ENCODE data around the gene MYO18A.

DNA sequence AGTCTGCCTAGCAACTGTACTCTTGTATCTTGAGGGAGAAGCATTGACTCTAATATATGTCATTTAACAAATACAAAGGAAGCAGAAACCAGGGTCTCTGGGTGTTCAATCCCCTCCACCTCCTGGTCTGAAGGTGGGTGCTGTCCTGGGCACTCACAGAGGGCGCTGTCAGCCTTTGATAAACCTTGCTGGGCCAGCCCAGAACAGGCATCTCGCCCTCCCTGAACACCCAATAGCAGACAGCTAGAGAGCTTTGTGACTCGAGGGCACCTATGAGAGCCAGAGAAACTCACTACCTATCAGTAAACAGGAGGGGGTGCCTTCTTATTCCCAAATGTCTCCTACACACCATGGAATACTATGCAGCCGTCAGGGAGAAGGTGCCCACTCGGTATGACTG lies 143.6 kb downstream of the MYO18A start:
- TF ChIP-seq EZH2phosphoT487 (IDR thresholded peaks at IDR 0.05) (no peak), EZH2 (IDR thresholded peaks at IDR 0.05) (no peak)
